ENCODE data around the gene COL2A1. TPM values are rescaled to one million over a fixed set of nuclear protein-coding genes. Genes with fewer than 3 reads are reported as not detected.

Gene COL2A1
- total RNA-seq, 4 donors from 2014 or later: not detected

DNA sequence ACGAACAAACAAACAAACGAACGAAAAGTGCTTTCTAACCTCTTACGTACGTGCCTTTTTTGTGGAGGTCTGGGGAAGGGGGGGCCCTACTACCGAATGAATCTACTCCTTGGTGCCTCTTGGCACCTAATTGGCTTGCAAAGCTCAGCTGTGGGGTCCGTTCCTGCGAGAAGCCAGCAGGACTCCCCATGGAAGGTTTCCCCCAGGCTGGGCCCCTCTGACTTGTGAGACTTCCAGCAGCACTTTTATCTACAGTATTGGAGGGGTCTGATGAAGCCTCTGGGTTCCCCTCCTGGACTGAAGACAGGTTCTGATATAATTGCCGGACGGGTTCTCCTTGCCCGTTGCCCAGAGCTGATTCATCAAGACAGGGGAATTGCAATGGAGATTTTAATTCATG lies 42.1 kb downstream of the COL2A1 start:
- TF ChIP-seq, protein P1, sequence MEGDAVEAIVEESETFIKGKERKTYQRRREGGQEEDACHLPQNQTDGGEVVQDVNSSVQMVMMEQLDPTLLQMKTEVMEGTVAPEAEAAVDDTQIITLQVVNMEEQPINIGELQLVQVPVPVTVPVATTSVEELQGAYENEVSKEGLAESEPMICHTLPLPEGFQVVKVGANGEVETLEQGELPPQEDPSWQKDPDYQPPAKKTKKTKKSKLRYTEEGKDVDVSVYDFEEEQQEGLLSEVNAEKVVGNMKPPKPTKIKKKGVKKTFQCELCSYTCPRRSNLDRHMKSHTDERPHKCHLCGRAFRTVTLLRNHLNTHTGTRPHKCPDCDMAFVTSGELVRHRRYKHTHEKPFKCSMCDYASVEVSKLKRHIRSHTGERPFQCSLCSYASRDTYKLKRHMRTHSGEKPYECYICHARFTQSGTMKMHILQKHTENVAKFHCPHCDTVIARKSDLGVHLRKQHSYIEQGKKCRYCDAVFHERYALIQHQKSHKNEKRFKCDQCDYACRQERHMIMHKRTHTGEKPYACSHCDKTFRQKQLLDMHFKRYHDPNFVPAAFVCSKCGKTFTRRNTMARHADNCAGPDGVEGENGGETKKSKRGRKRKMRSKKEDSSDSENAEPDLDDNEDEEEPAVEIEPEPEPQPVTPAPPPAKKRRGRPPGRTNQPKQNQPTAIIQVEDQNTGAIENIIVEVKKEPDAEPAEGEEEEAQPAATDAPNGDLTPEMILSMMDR (IDR thresholded peaks at IDR 0.05; ENCODE audit: low read depth): no peak

DNA sequence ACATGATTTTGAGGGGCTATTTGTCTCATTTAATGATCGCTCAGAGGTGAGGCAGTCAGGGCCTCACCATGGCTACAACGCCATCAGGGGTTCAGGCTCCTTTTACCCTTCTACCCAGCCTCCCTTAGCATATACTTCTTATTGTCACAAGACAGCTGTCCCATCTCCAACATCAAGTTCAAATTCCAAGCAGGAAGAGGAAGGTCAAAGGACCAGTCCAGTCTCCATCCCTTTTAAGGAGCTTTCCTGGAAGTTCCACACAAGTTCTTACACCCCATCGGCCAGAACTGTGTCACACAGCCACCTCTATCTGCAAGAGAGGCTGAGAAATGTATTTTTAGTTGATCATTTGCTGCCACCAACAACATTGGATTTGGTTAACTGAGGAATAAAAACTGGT lies 49.2 kb downstream of the COL2A1 start:
- TF ChIP-seq, protein P1 (IDR thresholded peaks at IDR 0.05; ENCODE audit: low read depth): no peak

DNA sequence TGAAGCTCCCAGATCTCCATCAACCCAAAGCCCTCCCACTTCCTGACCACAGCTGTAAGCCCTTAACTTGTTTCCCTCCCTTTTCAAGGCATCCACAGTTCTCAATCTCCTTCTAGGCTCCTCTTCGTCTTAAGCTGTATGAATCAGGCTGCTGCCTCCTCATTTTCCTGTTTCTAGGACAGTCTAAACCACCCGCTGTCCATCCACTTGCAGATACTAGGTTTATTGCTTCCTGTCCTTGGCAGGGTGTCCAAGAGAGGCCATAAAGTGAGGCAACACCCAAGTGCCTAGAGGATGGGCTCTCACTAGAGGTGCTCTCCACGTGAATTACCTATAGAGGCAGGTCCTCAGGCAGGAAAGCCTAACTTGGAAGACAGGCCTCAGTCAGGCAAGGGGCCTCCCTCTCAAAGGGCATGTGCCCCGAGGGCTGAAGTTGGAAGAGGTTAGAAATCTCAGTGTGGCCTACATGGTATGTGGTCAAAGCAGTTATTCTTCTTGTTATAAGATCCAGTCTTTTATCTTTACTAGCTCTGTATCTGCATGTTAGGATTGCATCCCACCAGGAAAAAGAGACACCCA lies 49.7 kb downstream of the COL2A1 start:
- TF ChIP-seq, protein P1 (IDR thresholded peaks at IDR 0.05; ENCODE audit: low read depth): no peak

DNA sequence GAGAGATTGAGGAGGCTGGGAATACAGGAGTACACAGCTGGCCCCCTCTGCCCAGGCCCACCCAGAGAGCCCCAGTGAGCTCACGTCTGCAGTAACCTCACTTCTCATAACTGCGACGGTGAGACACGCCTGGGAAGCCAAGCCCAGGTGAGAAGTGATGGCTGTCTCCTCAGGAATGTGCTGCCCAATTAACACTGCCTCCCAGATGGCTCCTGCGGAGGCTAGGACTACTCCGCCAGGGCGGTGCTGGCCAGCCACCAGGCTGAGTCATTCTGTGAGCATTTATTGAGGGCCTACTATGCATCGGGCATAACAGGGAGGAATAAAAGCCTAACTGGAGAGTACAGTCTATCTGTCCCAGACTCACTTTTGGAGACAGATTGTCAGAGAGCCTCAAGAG lies 50.2 kb downstream of the COL2A1 start:
- TF ChIP-seq, protein P1 (IDR thresholded peaks at IDR 0.05; ENCODE audit: low read depth): no peak

DNA sequence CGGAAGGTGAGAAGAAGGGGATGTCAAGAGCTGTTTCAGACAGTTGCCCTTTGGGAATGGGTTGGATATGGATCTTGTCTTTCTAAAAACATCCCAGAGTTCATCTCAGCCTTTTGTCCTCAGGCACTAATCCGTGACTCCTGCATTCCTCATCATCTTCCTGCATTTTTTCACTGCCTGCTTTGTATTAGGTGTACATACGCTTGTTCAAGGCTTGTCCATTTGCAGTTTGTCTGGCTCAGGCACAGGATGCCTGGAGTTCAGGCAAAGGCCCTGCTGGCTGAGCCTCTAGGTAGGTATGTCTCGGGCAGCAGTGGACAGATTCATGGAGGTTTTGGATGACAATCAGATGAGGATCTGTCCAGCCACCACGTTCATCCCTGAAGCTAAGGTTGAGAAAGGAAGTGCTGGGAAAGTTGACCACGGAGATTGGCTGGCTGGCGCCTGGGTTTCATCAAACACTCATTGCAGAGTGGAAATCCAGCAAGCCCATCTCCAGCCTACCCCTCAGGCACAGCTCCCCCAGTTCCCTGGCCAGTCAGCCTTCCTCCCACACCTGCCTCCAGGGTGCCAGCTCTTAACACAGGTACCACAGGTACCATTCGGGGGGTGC lies 53.3 kb downstream of the COL2A1 start:
- TF ChIP-seq, protein P1 (IDR thresholded peaks at IDR 0.05; ENCODE audit: low read depth): no peak

DNA sequence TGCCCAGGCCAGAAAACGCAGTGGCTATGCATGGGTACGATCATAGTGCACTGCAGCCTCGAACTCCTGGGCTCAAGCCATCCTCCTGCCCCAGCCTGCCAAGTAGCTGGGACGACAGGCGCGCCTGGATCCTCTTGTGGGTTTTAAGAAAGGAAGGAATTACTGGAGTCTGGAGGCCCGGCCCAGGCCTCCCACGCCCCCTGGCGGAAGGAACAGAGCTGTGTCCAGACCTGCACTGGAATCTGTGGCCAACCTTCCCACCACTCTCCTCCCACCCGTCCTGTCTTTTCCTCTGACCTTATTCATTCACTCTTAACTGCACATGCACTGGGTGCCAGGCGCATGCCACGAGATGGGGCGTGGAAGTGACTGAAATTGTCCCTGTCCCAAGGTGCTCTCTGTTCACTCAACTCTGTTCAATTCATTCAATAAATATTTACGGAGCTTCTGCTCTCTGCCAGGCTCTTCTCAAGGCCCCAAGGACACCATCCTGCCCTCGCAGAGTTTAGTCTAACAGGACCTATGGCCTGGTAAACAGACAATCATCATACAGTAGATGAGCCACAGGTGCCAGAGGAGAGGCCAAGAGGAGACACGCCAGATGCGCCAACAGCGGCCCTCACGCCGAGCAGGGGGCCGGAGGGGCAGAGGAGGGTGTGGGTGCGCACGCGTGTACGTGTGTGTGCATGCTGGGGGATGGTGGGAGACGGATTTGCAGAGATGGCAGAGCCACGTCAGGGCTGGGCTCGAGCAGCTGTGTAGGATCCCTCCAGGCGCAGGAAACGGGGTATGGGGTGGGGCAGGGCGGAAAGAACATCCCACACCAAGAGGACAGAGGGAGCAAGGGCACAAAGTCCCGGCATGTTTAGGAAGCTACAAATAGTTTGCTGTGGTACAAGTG lies 54.6 kb downstream of the COL2A1 start:
- TF ChIP-seq, protein P1 (IDR thresholded peaks at IDR 0.05; ENCODE audit: low read depth): no peak

DNA sequence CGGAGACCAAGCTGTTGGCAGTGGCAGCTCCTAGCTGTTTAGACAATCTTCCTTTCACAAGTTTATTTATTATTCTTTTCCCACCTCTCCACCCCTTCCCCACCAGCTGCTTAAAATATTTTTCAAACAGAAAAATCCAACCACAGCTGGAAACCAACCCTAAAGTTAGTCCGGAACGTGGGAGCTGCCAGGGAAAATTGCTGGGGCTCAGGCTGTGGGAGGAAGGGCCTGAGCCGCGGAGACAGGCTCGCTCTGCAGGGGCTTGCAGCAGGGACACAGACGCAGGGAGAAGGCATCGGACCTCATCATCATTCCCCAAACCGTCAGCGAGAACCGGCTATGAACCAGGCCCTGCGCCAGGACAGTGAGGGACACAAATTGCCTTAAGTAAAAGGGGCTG lies 56.9 kb downstream of the COL2A1 start:
- TF ChIP-seq, protein P1 (IDR thresholded peaks at IDR 0.05; ENCODE audit: low read depth): no peak

All from subcutaneous adipose tissue (tissue), 4 donors.